ENCODE data around the gene PSMG3.

Gene PSMG3

GRCh38 chr7:1548944-1549343 lies 20.9 kb downstream of the PSMG3 start:
- H3K27ac ChIP-seq: no peak overlapping the region
- no peaks in the 10 kb centered on the region for H3K79me2 ChIP-seq
- H3K9me3 ChIP-seq (ENCODE audit: control insufficient read depth, low read length): no peaks in the 10 kb centered on the region
- H3K4me2 ChIP-seq (ENCODE audit: low read length): no peak overlapping the region
- TF ChIP-seq, protein P1, sequence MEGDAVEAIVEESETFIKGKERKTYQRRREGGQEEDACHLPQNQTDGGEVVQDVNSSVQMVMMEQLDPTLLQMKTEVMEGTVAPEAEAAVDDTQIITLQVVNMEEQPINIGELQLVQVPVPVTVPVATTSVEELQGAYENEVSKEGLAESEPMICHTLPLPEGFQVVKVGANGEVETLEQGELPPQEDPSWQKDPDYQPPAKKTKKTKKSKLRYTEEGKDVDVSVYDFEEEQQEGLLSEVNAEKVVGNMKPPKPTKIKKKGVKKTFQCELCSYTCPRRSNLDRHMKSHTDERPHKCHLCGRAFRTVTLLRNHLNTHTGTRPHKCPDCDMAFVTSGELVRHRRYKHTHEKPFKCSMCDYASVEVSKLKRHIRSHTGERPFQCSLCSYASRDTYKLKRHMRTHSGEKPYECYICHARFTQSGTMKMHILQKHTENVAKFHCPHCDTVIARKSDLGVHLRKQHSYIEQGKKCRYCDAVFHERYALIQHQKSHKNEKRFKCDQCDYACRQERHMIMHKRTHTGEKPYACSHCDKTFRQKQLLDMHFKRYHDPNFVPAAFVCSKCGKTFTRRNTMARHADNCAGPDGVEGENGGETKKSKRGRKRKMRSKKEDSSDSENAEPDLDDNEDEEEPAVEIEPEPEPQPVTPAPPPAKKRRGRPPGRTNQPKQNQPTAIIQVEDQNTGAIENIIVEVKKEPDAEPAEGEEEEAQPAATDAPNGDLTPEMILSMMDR (IDR thresholded peaks at IDR 0.05): no peak
- H2AFZ ChIP-seq: no peak overlapping the region
- H3K4me3 ChIP-seq (ENCODE audit: low read depth, low read length): no peak overlapping the region
- H3K36me3 ChIP-seq (ENCODE audit: control insufficient read depth, insufficient read depth, low read length): no peaks in the 10 kb centered on the region
- no peaks in the 10 kb centered on the region for H3K4me1 ChIP-seq
- H3K9ac ChIP-seq: no peak overlapping the region
- no peaks in the 10 kb centered on the region for H3K27me3 ChIP-seq (ENCODE audit: control insufficient read depth, insufficient read depth, low read length)

GRCh38 chr7:1548438-1548831 lies 21.4 kb downstream of the PSMG3 start:
- TF ChIP-seq, protein P1 (IDR thresholded peaks at IDR 0.05): no peak
- Histone ChIP-seq H3K27me3 (ENCODE audit: control insufficient read depth, insufficient read depth, low read length) (no peaks in the 10 kb centered on the region), H3K9me3 (ENCODE audit: control insufficient read depth, low read length) (no peaks in the 10 kb centered on the region), H3K79me2 (no peaks in the 10 kb centered on the region), H3K4me3 (ENCODE audit: low read depth, low read length) (no peak overlapping the region), H2AFZ (no peak overlapping the region), H3K4me2 (ENCODE audit: low read length) (no peak overlapping the region), H3K9ac (no peak overlapping the region), H3K36me3 (ENCODE audit: control insufficient read depth, insufficient read depth, low read length) (no peaks in the 10 kb centered on the region), H3K4me1 (no peaks in the 10 kb centered on the region), H3K27ac (no peak overlapping the region)

- TF ChIP-seq, protein P1 (IDR thresholded peaks at IDR 0.05): no peak
- Histone ChIP-seq H2AFZ (no peak overlapping the region), H3K36me3 (ENCODE audit: control insufficient read depth, insufficient read depth, low read length) (no peaks in the 10 kb centered on the region)
Measured at GRCh38 chr7:1547777-1548437, 21.9 kb downstream of the PSMG3 start.

GRCh38 chr7:1546909-1547776 lies 22.7 kb downstream of the PSMG3 start:
- Histone ChIP-seq H3K27ac (no peak overlapping the region), H3K4me2 (ENCODE audit: low read length) (no peak overlapping the region), H3K27me3 (ENCODE audit: control insufficient read depth, insufficient read depth, low read length) (no peaks in the 10 kb centered on the region), H3K9ac (no peak overlapping the region), H3K36me3 (ENCODE audit: control insufficient read depth, insufficient read depth, low read length) (no peaks in the 10 kb centered on the region), H2AFZ (no peak overlapping the region), H3K9me3 (ENCODE audit: control insufficient read depth, low read length) (no peaks in the 10 kb centered on the region), H3K4me3 (ENCODE audit: low read depth, low read length) (no peak overlapping the region), H3K79me2 (no peaks in the 10 kb centered on the region), H3K4me1 (no peaks in the 10 kb centered on the region)
- TF ChIP-seq, protein P1 (IDR thresholded peaks at IDR 0.05): no peak

More at GRCh38 chr7:1547777-1548437, 21.9 kb downstream of the PSMG3 start:
- Histone ChIP-seq H3K79me2 (no peaks in the 10 kb centered on the region), H3K4me1 (no peaks in the 10 kb centered on the region), H3K4me3 (ENCODE audit: low read depth, low read length) (no peak overlapping the region), H3K27me3 (ENCODE audit: control insufficient read depth, insufficient read depth, low read length) (no peaks in the 10 kb centered on the region), H3K4me2 (ENCODE audit: low read length) (no peak overlapping the region), H3K27ac (no peak overlapping the region), H3K9me3 (ENCODE audit: control insufficient read depth, low read length) (no peaks in the 10 kb centered on the region), H3K9ac (no peak overlapping the region)
